Adipose tissue (tissue), 3 donors: Measurements from ENCODE around the gene CDC14A. TPM values are rescaled to one million over a fixed set of nuclear protein-coding genes. Genes with fewer than 3 reads are reported as not detected.
A peak's percentile ranks its signal among the peaks of the same experiment; 100 is the strongest.

ENCODE experiments used
- H3K27ac ChIP-seq: one replicate; pipeline ENCODE4 v1.5.1; 2013; ENCODE audit warnings: low read depth, low read length
- WGBS, 3 donors: extraction: QIAGEN DNeasy Blood & Tissue Kit; methylation state at CpG; one replicate each; pipeline ENCODE4 v1.1.7; 2013; 5-methylcytosine and 5-hydroxymethylcytosine counted together
- polyA plus RNA-seq, 3 donors: library from polyadenylated mRNA; stranded (reverse); fragments of 200-250 nt; gene quantifications; one replicate each; pipeline ENCODE4 v1.2.3, GENCODE V29; 2013
- donor health status: healthy with polysubstance abuse.
- donor health status: Bipolar disorder and iron deficiency.
- donor health status: healthy.

The CDC14A gene, protein sequence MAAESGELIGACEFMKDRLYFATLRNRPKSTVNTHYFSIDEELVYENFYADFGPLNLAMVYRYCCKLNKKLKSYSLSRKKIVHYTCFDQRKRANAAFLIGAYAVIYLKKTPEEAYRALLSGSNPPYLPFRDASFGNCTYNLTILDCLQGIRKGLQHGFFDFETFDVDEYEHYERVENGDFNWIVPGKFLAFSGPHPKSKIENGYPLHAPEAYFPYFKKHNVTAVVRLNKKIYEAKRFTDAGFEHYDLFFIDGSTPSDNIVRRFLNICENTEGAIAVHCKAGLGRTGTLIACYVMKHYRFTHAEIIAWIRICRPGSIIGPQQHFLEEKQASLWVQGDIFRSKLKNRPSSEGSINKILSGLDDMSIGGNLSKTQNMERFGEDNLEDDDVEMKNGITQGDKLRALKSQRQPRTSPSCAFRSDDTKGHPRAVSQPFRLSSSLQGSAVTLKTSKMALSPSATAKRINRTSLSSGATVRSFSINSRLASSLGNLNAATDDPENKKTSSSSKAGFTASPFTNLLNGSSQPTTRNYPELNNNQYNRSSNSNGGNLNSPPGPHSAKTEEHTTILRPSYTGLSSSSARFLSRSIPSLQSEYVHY
- polyA plus RNA-seq: 1 to 10 TPM; 1.4 to 3.0 (median 2.3) TPM

DNA sequence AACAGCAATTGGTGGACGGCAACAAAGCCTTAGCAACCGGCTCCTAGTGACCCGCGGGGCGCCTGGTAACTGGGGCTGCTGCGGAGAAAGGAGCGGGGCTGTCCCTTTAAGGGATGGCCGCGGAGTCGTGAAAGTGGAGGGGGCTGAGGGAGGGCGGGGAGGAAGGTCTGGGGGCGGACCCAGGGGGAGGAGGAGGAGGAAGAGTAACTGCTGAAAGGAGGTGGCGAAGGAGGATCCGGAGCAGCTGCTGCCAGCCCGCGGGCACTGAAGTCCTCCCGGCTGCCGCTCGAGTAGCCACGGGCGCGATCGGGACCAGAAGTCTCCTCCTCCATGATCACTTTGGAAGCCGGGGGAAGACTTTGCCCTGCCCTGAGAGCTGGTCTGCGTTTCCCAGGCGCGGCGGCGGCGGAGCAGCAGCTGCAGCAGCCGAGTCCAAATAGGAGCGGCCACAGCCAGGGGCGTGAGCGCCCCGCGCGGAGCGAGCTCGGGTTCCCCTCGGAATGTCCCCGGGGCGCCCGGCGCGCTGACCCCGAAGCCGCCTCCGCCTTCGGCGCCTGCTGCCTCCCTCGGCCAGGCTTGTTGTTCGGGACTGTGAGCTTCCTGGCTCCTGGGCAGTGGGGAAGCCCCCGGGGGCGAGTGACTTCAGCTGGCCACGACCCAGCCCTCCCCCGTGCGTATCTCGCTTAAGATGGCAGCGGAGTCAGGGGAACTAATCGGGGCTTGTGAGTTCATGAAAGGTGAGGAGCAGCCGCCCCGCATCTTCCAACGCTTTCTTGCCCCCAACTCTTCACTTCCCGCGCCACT lies at the start of gene CDC14A:
CDC14A (plus strand) TSS at position 240 of the 804 bp plus-strand sequence; CDS start at position 689, 449 bp downstream.
- whole genome bisulfite sequencing, 3 donors: 0 to 1% (median 0%) methylated on average over 53 to 65 of the region's 65 CpGs
- H3K27ac ChIP-seq: peak within 1 kb of the TSS; percentile 34

DNA sequence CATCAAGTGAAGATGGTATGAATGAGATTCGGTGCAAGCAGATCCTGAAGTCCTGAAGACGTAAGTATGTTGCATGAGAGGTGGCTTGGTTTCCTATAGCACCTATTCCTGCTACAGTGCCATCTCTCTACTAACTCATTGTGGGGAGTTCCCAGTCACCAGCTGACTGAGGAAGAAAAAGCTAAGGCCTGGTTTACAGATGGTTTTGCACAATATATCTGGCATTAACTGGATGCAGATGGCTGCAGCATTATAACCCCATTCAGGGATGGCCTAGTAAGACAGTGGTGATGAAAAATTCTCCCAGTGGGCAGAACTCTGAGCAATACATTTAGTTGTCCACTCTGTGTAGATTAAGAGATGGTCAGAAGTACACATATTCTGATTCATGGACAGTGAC lies 49.6 kb upstream of the CDC14A start:
- H3K27ac ChIP-seq: no peak overlapping the region
- WGBS, 3 donors: 90 to 95% (median 94%) methylated on average over 2 of the region's 2 CpGs

DNA sequence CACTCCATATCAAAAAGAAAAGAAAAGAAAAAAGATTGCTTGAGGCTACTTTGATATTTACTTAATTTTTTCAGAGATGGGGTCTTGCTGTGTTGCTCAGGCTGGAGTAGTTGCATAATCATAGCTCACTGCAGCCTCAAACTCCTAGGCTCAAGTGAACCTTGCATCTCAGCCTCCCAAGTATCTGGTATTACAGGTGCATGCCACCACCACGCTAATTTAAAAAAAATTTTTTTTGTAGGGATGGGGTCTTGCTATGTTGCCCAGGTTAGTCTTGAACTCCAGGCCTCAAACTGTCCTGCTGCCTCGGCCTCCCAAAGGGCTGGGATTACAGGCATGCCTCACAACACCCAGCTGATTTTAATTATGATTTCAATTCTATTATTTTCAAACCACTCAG lies 48.1 kb upstream of the CDC14A start:
- H3K27ac ChIP-seq: no peak overlapping the region
- WGBS, 3 donors: 93 to 96% (median 93%) methylated on average over 2 of the region's 2 CpGs

DNA sequence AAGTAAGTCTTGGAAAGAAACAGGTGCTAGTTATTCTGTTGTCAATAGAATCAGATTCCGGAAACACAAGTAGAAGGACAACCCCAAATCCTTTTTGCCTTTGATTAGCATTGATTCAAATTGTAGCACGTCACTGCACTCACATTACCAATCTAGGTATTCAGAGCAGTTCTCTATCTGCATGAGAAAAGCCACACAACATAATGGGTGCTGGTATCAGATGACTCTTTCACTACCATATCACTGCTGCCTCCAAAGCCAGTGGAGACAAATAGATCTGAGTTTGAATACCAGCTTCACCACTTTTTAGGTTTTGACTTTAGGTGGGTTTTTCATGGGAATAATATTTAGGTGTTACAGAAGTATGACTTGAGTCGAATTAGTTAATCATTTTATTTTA lies 47.4 kb upstream of the CDC14A start:
- WGBS, 3 donors: 75 to 90% (median 88%) methylated on average over 3 of the region's 3 CpGs
- H3K27ac ChIP-seq: no peak overlapping the region

DNA sequence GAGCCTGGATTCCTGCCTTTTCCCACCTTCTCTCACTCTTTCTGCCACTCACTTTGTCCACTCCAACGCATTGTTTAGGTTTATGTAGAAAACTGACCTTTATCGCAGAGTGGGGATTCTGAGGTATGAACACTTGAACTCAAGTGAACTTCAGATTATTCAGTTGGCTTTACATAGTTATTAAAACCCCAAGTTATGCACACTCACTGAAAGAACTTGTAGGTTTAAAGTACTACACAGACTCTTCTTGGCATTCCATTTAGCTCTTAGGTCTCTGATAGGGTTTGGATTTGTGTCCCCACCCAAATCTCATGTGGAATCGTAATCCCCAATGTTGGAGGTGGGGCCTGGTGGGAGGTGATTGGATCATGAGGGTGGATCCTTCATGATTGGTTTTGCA lies 46.4 kb upstream of the CDC14A start:
- H3K27ac ChIP-seq: no peak overlapping the region
- WGBS, 3 donors: 92 to 93% (median 92%) methylated on average over 3 of the region's 3 CpGs

DNA sequence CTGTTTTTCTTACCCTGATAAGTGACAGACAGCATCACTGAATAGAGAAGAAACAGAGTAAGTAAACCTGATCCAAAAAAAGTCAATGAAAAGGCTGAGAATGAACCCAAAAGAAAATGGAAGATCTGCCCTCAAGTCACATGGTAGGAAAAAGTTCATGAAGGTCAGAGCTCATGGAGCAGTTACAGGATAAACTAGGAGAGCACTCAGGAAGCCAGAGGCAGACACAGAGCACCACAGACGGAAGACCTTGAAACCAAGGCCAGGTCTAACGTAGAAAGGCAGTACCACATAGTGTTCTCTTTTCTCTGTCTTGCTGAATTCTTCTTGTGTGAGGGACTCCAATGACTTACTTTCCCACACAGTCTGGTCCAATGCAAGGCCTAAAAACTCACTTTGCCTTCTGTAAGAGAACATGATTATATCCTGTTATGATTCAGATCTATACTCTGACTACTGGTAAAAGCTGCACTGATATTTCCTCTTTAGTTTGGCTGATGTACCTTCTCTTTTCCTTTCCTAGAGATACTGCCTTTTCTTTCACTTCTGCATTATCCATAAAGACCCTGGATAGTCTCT lies 45.5 kb upstream of the CDC14A start:
- no peak overlapping the region for H3K27ac ChIP-seq
- WGBS, 3 donors: 67 to 88% (median 81%) methylated on average over 2 of the region's 2 CpGs

DNA sequence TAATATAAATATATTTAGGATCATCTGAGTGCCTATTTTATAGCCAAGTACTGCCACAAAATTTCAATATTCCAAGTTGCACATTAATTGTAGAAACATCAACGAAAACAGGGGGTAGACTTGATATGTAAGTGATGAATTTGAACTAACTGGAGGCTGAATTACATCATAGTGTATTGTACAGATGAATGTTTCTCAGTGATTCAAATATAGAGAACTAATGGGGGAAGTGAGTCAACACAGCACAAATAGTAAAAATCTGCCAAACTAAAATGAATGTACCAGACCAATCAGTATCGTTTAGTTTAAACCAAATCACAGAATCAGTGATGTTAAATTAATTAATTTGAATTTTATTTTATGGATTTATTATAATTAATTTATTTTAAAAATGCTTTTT lies 43.5 kb upstream of the CDC14A start:
- 69 to 78% (median 72%) methylated on average over 2 of the region's 2 CpGs for WGBS, 3 donors
- H3K27ac ChIP-seq: no peak overlapping the region

DNA sequence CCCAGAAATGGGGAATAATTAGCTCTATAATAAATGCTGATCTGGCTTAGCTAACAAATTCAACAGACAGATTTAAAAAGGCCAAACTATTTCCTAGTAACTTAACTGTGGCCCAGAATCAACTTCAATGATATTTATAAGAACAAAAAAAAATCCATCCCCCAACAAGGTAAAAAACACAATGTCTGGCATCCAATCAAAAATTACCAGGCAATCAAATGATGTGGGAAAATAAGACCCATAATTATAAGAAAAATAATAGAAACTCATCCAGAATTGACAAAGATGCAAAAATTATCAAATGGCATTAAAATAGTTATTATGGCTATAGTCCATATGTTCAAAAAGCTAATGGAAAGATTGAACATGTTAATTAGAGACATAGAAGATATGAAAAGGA lies 42.4 kb upstream of the CDC14A start:
- no peak overlapping the region for H3K27ac ChIP-seq

DNA sequence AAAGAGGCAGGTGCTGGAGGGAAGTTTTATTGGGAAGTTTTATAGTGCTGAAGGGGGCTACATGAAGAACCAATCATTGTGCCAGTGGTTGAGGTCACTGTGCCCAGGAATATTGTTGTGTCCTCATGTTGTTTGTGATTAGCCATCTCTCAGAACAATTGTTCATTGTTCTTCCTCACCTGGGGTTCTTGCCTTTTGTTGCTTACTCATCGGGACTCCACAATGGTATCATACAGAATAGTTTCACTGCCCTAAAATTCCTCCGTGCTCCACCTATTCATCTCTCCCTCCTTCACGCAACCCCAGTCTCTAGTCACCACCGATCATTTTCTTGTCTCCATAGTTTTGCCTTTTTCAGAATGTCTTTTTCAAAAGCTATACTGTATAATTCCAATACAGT lies 38.9 kb upstream of the CDC14A start:
- no peak overlapping the region for H3K27ac ChIP-seq
- WGBS, 3 donors: 58 to 86% (median 85%) methylated on average over 4 of the region's 4 CpGs

DNA sequence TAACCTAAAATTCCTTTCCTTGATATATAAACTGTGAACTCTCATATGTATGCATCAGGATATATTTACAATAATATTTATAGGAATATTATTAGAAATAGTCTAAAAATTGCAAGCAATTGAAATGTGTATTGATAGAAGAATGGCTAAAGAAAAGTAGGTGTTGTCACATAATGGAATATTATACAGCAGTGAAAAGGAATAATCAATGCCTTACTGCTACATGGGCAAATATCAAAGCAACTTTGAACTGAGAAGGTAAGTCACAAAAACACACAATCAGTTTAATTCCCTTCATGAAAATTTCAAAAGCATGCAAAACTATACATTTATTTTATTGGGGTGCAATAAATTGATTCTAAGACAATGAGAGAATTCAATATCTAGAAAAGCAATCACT lies 35.7 kb upstream of the CDC14A start:
- H3K27ac ChIP-seq: no peak overlapping the region

DNA sequence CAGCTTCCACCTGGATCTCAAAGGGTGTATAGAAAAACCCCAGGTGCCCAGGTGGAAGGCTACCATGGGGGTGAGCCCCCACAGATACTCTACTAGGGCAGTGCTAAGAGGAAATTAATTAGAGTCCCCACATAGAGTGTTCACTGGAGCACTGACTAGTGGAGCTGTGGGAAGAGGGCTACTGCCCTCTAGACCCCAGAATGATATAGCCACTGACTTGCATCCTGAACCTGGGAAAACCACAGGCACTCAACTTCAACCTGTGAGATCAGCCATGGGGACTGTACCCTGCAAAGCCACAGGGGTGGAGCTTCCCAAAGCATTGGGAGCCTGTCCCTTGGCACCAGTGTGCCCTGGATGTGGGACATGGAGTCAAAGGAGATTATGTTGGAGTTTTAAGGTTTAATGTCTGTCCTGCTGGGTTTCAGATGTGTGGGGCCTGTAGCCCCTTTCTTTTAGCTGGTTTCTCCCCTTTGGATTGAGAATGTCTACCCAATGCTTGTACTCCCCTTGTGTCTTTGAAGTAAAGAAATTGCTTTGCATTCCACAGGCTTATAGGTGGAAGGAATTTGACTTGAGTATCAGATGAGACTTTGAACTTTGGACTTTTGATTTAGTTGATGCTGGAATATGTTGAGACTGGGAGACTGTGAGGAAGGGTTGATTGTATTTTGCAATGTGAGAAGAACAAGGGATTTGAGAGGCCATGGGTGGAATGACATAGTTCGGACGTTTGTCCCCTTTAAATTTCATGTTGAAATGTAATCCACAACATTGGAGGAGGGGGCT lies 31.8 kb upstream of the CDC14A start:
- H3K27ac ChIP-seq: no peak overlapping the region
- WGBS, 3 donors: 85 to 92% (median 88%) methylated on average over 2 of the region's 2 CpGs

DNA sequence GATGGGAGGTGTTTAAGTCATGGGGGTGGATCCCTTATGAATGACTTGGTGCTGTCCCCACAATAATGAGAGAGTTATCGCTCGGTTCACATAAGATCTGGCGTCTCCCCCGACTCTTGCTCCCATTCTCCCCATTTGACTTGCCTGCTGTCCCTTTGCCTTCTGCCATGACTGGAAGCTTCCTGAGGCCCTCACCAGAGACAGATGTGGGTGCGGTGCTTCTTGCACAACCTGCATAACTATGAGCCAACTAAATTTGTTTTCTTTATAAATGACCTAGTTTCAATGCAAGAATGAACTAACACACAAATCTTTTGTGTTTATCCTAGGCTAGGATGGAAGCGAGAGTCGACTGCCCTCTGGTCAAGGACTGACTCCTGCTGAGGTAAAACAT lies 31.2 kb upstream of the CDC14A start:
- H3K27ac ChIP-seq: no peak overlapping the region
- WGBS, 3 donors: 90 to 96% (median 94%) methylated on average over 7 of the region's 7 CpGs

DNA sequence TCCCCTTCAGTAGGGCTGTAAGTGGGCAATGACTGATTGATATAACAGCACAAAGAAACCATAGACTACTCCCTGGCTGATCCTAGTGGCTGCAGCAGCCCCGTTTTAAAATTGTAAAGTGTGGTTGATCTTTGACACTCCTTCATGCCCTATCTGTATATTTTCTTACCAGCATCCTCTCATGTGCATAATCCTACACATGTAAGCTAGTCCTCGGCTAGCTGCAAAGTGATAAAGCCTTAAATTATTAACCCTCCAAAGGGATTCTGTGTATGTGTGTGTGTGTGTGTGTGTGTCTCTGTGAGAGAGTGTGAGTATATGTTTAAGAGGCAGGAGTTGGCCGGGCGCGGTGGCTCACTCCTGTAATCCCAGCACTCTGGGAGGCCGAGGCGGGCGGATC lies 30.8 kb upstream of the CDC14A start:
- no peak overlapping the region for H3K27ac ChIP-seq
- WGBS, 3 donors: 85 to 93% (median 90%) methylated on average over 7 to 8 of the region's 8 CpGs

DNA sequence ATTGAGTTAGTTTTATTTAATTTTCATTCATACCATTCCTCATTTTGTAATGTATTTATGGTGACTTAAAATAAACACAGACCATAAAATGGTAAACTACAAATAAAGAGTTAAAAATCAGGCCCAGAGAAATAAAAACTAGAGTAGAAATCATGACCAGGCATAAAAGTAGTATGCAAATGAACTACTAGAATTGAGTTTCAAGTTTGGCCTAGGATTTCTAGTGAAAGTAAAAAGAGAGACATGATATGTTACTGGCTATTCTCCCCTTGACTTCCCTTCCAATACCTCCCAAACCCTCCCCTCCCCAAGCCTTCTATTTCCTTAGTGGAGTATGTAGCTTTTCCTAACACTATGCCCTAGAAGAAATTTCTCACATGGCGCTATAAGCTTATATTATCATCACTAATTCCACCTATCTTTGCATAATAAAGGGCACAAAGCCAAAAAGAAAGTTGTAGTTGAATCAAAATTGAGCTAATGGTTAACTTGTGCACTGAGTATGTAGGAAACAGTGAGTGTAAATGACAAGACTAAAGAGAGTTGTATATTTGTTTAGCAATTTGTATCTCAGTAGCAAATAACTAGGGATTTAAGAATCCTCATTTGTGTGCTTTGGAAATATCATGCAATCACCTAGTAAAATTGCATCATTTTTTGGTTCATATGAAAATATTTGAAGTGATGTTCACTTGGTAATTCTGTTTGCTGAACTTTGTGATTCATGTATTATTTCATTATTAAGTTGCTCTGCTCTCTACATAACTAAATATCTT lies 29.7 kb upstream of the CDC14A start:
- H3K27ac ChIP-seq: no peak overlapping the region
- 44 to 85% (median 71%) methylated on average over 1 of the region's 1 CpG for WGBS, 3 donors

DNA sequence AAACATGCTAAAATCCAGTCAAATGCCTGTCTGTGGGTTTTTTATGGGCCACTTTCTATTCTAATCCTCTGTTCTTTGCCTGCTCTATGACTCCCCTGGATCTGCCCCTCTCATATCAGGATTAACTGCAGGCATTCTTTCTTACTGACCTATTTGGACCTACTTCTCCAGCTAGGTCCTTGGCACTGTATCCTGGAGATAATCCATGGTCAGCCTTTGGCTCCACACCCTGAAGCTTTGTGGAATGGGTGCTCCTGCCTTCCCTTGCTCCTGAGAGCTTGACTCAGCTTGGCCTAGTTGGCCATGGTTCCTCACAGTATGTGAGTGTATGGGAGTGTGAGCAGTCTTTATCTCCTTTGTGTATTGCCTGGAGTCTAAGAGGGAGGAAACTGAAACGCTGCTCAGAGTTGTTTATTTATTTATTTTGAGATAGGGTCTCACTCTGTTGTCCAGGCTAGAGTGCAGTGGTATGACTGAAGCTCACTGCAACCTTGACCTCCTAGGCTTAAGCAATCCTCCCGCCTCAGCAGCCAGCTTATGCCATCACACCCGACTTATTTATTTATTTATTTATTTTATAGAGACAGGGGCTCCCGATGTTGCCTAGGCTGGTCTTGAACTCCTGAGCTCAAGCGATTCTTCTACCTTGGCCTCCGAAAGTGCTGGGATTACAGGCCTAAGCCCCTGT lies 28.7 kb upstream of the CDC14A start:
- H3K27ac ChIP-seq: no peak overlapping the region
- WGBS, 3 donors: 77 to 83% (median 79%) methylated on average over 6 of the region's 6 CpGs

DNA sequence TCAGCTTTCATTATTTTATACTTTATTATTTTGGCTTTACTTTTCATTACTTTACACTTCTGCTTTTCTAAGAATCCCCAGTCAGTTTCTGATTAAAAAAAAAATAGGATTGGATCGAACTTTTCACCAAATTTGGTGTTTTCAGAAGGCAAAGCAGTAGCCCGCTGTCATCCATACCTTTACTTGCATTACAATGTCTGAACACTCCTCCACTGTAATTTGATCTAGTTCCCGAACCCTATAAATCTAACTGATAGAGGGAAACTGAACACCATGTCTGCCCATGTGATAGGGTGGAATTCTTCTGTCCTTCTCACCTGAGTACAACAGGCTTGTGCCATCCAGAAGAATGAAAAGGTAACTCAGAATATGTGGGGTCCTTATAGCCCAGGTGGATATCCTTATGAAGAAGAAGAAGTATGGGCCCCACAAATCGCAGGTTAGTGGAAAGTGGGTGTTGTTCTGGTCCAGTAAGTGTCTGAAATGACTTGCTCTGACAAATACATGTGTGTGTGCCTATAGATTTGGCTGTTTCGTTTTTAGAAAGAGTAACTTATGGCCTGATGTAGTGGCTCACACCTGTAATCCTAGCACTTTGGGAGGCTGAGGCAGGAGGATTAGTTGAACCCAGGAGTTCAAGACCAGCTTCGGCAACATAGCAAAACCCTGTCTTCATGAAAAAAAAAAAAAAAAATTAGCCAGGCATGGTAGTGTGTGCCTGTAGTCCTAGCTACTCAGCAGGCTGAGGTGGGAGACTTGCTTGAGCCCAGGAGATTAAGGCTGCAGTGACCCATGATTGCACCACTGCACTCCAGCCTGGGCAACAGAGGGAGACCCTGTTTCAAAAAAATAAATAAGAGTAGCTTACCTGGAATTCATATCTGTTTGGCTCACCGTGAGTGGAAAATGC lies 26.6 kb upstream of the CDC14A start:
- no peak overlapping the region for H3K27ac ChIP-seq
- WGBS, 3 donors: 80 to 90% (median 84%) methylated on average over 7 of the region's 7 CpGs
